Hepatocyte (in vitro differentiated cells): ENCODE data around the gene CNOT4. TPM values are rescaled to one million over a fixed set of nuclear protein-coding genes. Genes with fewer than 3 reads are reported as not detected.
A peak's percentile ranks its signal among the peaks of the same experiment; 100 is the strongest.
"Not testable (repeated sequence)": the region's sequence is repeated elsewhere in the genome, so short reads cannot be mapped to it uniquely, and the experiment has no call there.

Source experiments
- DNase-seq: peaks from one replicate; pipeline ENCODE4 v3.0.0-alpha.2; 2016; ENCODE audit warnings: low spot score
- H2AFZ ChIP-seq: fragments of 200-600 bp; sonication (generic); 2 replicates; pipeline ENCODE4 v1.6.0; 2016; ENCODE audit warnings: antibody characterized with exemption, mild to moderate bottlenecking
- H3K27ac ChIP-seq: fragments of 200-600 bp; sonication (generic); 2 replicates; pipeline ENCODE4 v1.5.1; 2016; ENCODE audit warnings: mild to moderate bottlenecking
- H3K27me3 ChIP-seq: fragments of 200-600 bp; sonication (generic); 2 replicates; pipeline ENCODE4 v1.6.1; 2016
- H3K36me3 ChIP-seq: fragments of 200-600 bp; sonication (generic); replicated peaks from 2 replicates; pipeline ENCODE4 v1.5.1; 2016; ENCODE audit warnings: low read depth; ENCODE audit not compliant: insufficient read depth
- H3K4me1 ChIP-seq: fragments of 200-600 bp; sonication (generic); 2 replicates; pipeline ENCODE4 v1.5.1; 2016; ENCODE audit warnings: mild to moderate bottlenecking, moderate library complexity; ENCODE audit not compliant: insufficient read depth
- H3K4me2 ChIP-seq: fragments of 200-600 bp; sonication (generic); 2 replicates; pipeline ENCODE4 v1.6.0; 2016
- H3K4me3 ChIP-seq: fragments of 200-600 bp; sonication (generic); 2 replicates; pipeline ENCODE4 v1.5.1; 2016; ENCODE audit warnings: mild to moderate bottlenecking
- H3K79me2 ChIP-seq: fragments of 200-600 bp; sonication (generic); 2 replicates; pipeline ENCODE4 v1.6.0; 2017; ENCODE audit warnings: mild to moderate bottlenecking
- H3K9me2 ChIP-seq: fragments of 200-600 bp; sonication (generic); replicated peaks from 2 replicates; pipeline ENCODE4 v1.6.0; 2017; ENCODE audit warnings: mild to moderate bottlenecking; ENCODE audit not compliant: insufficient read depth
- H3K9me3 ChIP-seq: fragments of 200-600 bp; sonication (generic); 2 replicates; pipeline ENCODE4 v1.5.1; 2016; ENCODE audit warnings: low read depth, mild to moderate bottlenecking
- H4K20me1 ChIP-seq: fragments of 200-600 bp; sonication (generic); 2 replicates; pipeline ENCODE4 v1.6.0; 2016; ENCODE audit warnings: mild to moderate bottlenecking; ENCODE audit not compliant: insufficient read depth, poor library complexity, severe bottlenecking
- EZH2 ChIP-seq: fragments of 200-600 bp; sonication (generic); IDR thresholded peaks from 2 replicates; pipeline ENCODE4 v1.6.1; 2016; ENCODE audit warnings: antibody characterized with exemption, mild to moderate bottlenecking, borderline replicate concordance
- EZH2phosphoT487 ChIP-seq: fragments of 200-600 bp; sonication (generic); IDR thresholded peaks from one replicate; pipeline ENCODE4 v1.6.1; 2018; ENCODE audit warnings: antibody characterized with exemption, mild to moderate bottlenecking, low read depth, moderate library complexity; ENCODE audit not compliant: unreplicated experiment, severe bottlenecking
- WGBS: methylation state at CpG from one replicate; pipeline ENCODE4 v1.1.6; 2016; ENCODE audit warnings: low lambda C conversion rate; ENCODE audit errors: missing lambda C conversion rate; 5-methylcytosine and 5-hydroxymethylcytosine counted together
- polyA plus RNA-seq: library from polyadenylated mRNA; unstranded; fragments of >200 nt; fragmentation: Nextera tagmentation; extraction: Ambion mirVana; gene quantifications from 2 replicates; pipeline ENCODE4 v1.2.1, GENCODE V29; 2016
- total RNA-seq: library from RNA; depleted of rRNA; stranded (reverse); fragments of >200 nt; gene quantifications from 2 replicates; pipeline ENCODE4 v1.2.3, GENCODE V29; 2014
- TF ChIP-seq, protein P1 (sequence below): fragments of 200-600 bp; sonication (generic); IDR thresholded peaks from 2 replicates; pipeline ENCODE4 v1.5.1; 2016; ENCODE audit warnings: antibody characterized with exemption, mild to moderate bottlenecking; ENCODE audit not compliant: poor library complexity

The CNOT4 gene
- total and polyA plus RNA-seq, 2 experiments from 2014 or later = 11.8 to 12.9 TPM

DNA sequence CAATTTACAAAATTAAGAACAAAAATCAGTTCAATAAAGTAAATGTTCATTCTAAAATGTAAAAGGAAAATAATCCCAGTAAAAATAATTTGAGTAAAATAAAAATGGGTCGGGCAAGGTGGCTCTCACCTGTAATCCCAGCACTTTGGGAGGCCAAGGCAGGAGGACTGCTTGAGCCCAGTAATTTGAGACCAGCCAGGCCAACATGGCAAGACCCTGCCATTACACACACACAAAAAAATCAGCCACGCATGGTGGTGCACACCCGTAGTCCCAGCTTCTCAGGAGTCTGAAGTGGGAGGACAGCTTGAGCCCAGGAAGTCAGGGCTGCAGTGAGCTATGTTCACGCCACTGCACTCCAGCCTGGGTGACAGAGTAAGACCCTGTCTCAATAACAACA is 34.4 kb downstream of the CNOT4 start:
- Histone ChIP-seq H3K4me2 (no peak overlapping the region), H3K4me1 (no peaks in the 10 kb centered on the region), H3K27ac (no peak overlapping the region), H3K9me2 (no peaks in the 10 kb centered on the region), H3K9me3 (no peaks in the 10 kb centered on the region), H3K36me3 (no peaks in the 10 kb centered on the region), H2AFZ (no peak overlapping the region), H3K27me3 (no peaks in the 10 kb centered on the region), H4K20me1 (peaks cover 30% of the 10 kb centered on the region), H3K79me2 (peaks cover 92% of the 10 kb centered on the region), H3K4me3 (no peak overlapping the region)
- 97% methylated on average over 4 of the region's 4 CpGs for WGBS
- no peak for DNase-seq
- TF ChIP-seq EZH2 (no peak), EZH2phosphoT487 (no peak)
- TF ChIP-seq, protein P1, sequence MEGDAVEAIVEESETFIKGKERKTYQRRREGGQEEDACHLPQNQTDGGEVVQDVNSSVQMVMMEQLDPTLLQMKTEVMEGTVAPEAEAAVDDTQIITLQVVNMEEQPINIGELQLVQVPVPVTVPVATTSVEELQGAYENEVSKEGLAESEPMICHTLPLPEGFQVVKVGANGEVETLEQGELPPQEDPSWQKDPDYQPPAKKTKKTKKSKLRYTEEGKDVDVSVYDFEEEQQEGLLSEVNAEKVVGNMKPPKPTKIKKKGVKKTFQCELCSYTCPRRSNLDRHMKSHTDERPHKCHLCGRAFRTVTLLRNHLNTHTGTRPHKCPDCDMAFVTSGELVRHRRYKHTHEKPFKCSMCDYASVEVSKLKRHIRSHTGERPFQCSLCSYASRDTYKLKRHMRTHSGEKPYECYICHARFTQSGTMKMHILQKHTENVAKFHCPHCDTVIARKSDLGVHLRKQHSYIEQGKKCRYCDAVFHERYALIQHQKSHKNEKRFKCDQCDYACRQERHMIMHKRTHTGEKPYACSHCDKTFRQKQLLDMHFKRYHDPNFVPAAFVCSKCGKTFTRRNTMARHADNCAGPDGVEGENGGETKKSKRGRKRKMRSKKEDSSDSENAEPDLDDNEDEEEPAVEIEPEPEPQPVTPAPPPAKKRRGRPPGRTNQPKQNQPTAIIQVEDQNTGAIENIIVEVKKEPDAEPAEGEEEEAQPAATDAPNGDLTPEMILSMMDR = no peak

DNA sequence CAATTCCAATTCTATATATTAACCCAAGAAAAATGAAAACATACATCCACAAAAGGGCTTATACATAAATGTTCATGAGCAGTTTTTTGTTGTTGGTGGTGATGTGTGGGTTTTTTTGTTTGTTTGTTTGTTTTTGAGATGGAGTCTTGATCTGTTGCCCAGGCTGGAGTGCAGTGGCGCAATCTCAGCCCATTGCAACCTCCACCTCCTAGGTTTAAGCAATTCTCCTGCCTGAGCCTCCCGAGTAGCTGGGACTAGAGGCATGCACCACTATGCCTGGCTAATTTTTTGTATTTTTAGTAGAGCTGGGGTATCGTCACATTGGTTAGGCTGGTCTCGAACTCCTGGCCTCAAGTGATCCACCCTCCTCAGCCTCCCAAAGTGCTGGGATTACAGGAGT is 40.2 kb downstream of the CNOT4 start:
- 95% methylated on average over 4 of the region's 4 CpGs for WGBS
- not testable (repeated sequence) for H2AFZ ChIP-seq, H3K36me3 ChIP-seq, H3K4me3 ChIP-seq, H3K4me1 ChIP-seq, H3K4me2 ChIP-seq, H3K9me3 ChIP-seq, DNase-seq, H3K27ac ChIP-seq, H3K27me3 ChIP-seq, H3K9me2 ChIP-seq
- Histone ChIP-seq H4K20me1 (peaks cover 40% of the 10 kb centered on the region), H3K79me2 (peaks cover 93% of the 10 kb centered on the region)

DNA sequence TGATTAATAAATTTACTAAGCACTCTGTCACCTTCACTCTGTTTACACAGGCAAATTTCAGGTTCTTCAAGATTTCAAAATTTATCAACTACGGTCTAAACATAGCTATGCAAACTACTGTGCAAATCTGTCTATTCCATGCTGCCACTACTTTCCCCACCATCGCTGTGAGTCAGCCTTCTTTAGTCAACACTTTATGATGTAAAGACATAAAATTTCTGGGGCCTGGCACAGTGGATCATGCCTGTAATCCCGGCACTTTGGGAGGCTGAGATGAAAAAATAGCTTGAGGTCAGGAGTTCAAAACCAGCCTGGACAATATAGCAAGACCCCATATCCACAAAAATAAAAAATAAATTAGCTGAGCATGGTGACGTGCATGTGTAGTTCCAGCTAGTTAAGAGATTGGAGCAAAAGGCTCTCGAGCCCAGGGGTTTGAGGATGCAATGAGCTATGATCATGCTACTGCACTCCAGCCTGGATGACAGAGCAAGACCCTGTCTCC is 42.6 kb downstream of the CNOT4 start:
- Histone ChIP-seq H3K27ac (peak overlapping the region; percentile 6), H3K4me1 (no peaks in the 10 kb centered on the region), H2AFZ (no peak overlapping the region), H3K9me2 (no peaks in the 10 kb centered on the region), H3K9me3 (no peaks in the 10 kb centered on the region), H3K36me3 (no peaks in the 10 kb centered on the region), H3K4me2 (no peak overlapping the region), H4K20me1 (peaks cover 39% of the 10 kb centered on the region), H3K79me2 (peaks cover 94% of the 10 kb centered on the region), H3K27me3 (no peaks in the 10 kb centered on the region), H3K4me3 (no peak overlapping the region)
- TF ChIP-seq, protein P1 = no peak
- TF ChIP-seq EZH2phosphoT487 (no peak), EZH2 (no peak)
- peak; percentile 13 for DNase-seq
- WGBS = 87% methylated on average over 5 of the region's 5 CpGs

DNA sequence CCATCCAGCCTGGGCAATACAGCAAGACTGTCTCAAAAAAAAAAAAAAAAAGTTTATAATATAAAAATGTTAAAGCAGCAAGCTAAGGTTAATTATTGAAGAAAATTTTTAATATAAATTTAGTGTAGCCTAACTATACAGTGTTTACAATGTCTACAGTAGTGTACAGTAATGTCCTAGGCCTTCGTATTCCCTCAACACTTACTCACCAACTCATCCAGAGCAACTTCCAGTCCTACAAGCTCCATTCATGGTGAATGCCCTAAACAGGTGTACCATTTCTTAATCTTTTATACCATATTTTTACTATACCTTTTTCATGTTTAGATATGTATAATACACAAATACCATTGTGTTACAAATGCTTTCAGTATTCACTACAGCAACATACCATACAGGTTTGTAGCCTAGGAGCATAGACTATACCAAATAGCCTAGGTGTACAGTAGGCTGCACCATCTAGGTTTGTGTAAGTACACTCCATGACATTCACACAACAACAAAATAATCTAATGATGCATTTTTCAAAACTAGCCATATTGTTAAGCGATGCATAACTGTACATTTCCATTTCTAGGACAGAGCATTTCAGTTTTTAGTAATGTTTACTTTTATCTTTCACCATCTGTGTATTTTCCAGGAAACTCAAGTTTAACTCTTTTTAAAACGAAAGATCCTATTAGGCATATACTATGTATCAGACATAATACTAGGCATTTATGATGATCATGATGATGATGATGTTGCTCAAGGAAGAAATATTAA is 43.3 kb downstream of the CNOT4 start:
- peaks cover 96% of the 10 kb centered on the region for H3K79me2 ChIP-seq
- DNase-seq = no peak
- H3K9me2 ChIP-seq = no peaks in the 10 kb centered on the region
- H3K4me3 ChIP-seq = no peak overlapping the region
- no peak overlapping the region for H3K4me2 ChIP-seq
- no peak overlapping the region for H3K27ac ChIP-seq
- no peaks in the 10 kb centered on the region for H3K9me3 ChIP-seq
- WGBS = 92% methylated on average over 3 of the region's 3 CpGs
- H3K27me3 ChIP-seq = no peaks in the 10 kb centered on the region
- H3K36me3 ChIP-seq = no peaks in the 10 kb centered on the region
- TF ChIP-seq EZH2phosphoT487 (no peak), EZH2 (no peak)
- TF ChIP-seq, protein P1 = no peak
- H4K20me1 ChIP-seq = peaks cover 43% of the 10 kb centered on the region
- H2AFZ ChIP-seq = no peak overlapping the region
- H3K4me1 ChIP-seq = peaks cover under 1% of the 10 kb centered on the region
